K562 (cell line): ENCODE results near the gene EPC2. TPM values are rescaled to one million over a fixed set of nuclear protein-coding genes. Genes with fewer than 3 reads are reported as not detected.

Experiments used
- ATAC-seq: fragments of 200-7000 bp; cut with Tn5 transposase; 3 replicates; pipeline ENCODE4 v1.9.1; 2020; ENCODE audit warnings: moderate library complexity
- BruUV-seq: library from RNA; stranded (reverse); fragments of 400-500 nt; replicated peaks from 2 replicates; lab custom pipeline; 2021; lab: Mats Ljungman, UMichigan
- CTCF ChIA-PET: fragments of 300-600 bp; formaldehyde crosslinking; extraction: SDS; loops from one replicate; lab custom pipeline; 2021; ENCODE audit warnings: low intra/inter-chr PET ratio; lab: Yijun Ruan, JAX
- POLR2A ChIA-PET: fragments of 300-600, 350-650 bp; sonication (Branson Sonifier 250); formaldehyde crosslinking; extraction: SDS; loops from one replicate; lab custom pipeline; 2021; ENCODE audit warnings: antibody characterized with exemption, inconsistent platforms; lab: Yijun Ruan, JAX
- DNase-seq, 4 experiments: peaks; one replicate each; pipeline versions ENCODE4 v3.0.0 to v3.0.0-alpha.2; 2011 to 2018; ENCODE audit warnings: low spot score in 3 of 4, mixed read lengths in 3 of 4; ENCODE audit errors: extremely low read depth in 1 of 4
- FAIRE-seq: peaks from 2 replicates; lab custom pipeline; 2011; peaks lifted over from hg19 to GRCh38; lab: Jason Lieb, UNC
- H2AFZ ChIP-seq: 2 replicates; pipeline ENCODE4 v1.6.0; 2011; ENCODE audit warnings: low read depth, low read length, control low read depth, inconsistent platforms
- H3K27ac ChIP-seq: fragments of 200-600 bp; 3 replicates; pipeline ENCODE4 v1.8.0; 2011; ENCODE audit warnings: low read depth, mild to moderate bottlenecking, control low read depth, inconsistent platforms, low read length, moderate library complexity, mixed read lengths; ENCODE audit errors: extremely low read depth
- H3K27me3 ChIP-seq, 2 experiments: fragments of 300-600 bp in 1 of 2; 2 replicates in 1 of 2; 3 replicates in 1 of 2; pipeline versions ENCODE4 v1.6.0 to v1.8.0; 2011; ENCODE audit warnings: inconsistent platforms in 2 of 2, low read length in 2 of 2, mild to moderate bottlenecking in 1 of 2, mixed read lengths in 1 of 2, moderate library complexity in 1 of 2; ENCODE audit not compliant: control insufficient read depth in 2 of 2, insufficient read depth in 2 of 2
- H3K36me3 ChIP-seq: fragments of 300-600 bp; 3 replicates; pipeline ENCODE4 v1.8.0; 2011; ENCODE audit warnings: mild to moderate bottlenecking, low read length, inconsistent platforms; ENCODE audit not compliant: control insufficient read depth, insufficient read depth
- H3K4me1 ChIP-seq, 2 experiments: fragments of 200-600 bp in 1 of 2; replicated peaks in 1 of 2; 2 replicates in 1 of 2; 3 replicates in 1 of 2; pipeline versions ENCODE4 v1.5.1 to v1.8.0; 2011; ENCODE audit warnings: inconsistent platforms in 2 of 2, low read length in 2 of 2, mild to moderate bottlenecking in 1 of 2, mixed read lengths in 1 of 2, moderate library complexity in 1 of 2; ENCODE audit not compliant: control insufficient read depth in 2 of 2, insufficient read depth in 2 of 2
- H3K4me2 ChIP-seq: 2 replicates; pipeline ENCODE4 v1.6.1; 2011; ENCODE audit warnings: low read length, control low read depth, inconsistent platforms, mixed read lengths; ENCODE audit not compliant: insufficient read depth
- H3K4me3 ChIP-seq: fragments of 200-600 bp; sonication (generic), shearing (Covaris generic); 2 replicates; pipeline ENCODE4 v1.5.1; 2016; ENCODE audit warnings: control low read depth, inconsistent platforms
- H3K79me2 ChIP-seq: fragments of 200-600 bp; 3 replicates; pipeline ENCODE4 v1.8.0; 2011; ENCODE audit warnings: low read length, inconsistent platforms; ENCODE audit not compliant: control insufficient read depth, insufficient read depth
- H3K9ac ChIP-seq, 2 experiments: 2 replicates each; pipeline versions ENCODE4 v1.6.0 to v1.6.1; 2011; ENCODE audit warnings: low read depth in 2 of 2, low read length in 2 of 2, control low read depth in 1 of 2, inconsistent platforms in 1 of 2, mild to moderate bottlenecking in 1 of 2, mixed read lengths in 1 of 2; ENCODE audit not compliant: insufficient read depth in 1 of 2
- H3K9me1 ChIP-seq: one replicate; pipeline ENCODE4 v1.6.0; 2011; ENCODE audit warnings: inconsistent platforms, mild to moderate bottlenecking, low read length, moderate library complexity; ENCODE audit not compliant: control insufficient read depth, insufficient read depth
- H3K9me3 ChIP-seq: replicated peaks from 2 replicates; pipeline ENCODE4 v1.5.1; 2011; ENCODE audit warnings: low read depth, low read length, inconsistent platforms; ENCODE audit not compliant: control insufficient read depth, insufficient read depth
- H4K20me1 ChIP-seq: replicated peaks from 2 replicates; pipeline ENCODE4 v1.6.1; 2011; ENCODE audit warnings: low read length, inconsistent platforms, mixed read lengths; ENCODE audit not compliant: control insufficient read depth, insufficient read depth
- CXXC5 ChIP-seq: fragments of 250-450 bp; sonication (Bioruptor Pico); IDR thresholded peaks from 2 replicates; pipeline ENCODE4 v1.8.0; 2022; ENCODE audit warnings: inconsistent platforms, mild to moderate bottlenecking, moderate library complexity
- GTF2E2 ChIP-seq: fragments of 200-800 bp; sonication (Bioruptor generic); IDR thresholded peaks from 2 replicates; pipeline ENCODE4 v1.6.1; 2016; ENCODE audit warnings: missing genetic modification characterization, missing compliant biosample characterization
- MYBL2 ChIP-seq, 2 experiments: fragments of 450-650 bp in 1 of 2; sonication (generic) in 1 of 2; formaldehyde crosslinking in 1 of 2; IDR thresholded peaks; 2 replicates each; pipeline versions ENCODE4 v1.6.1 to v1.8.1; 2017 to 2022; ENCODE audit warnings: borderline replicate concordance in 1 of 2, inconsistent platforms in 1 of 2, low read depth in 1 of 2, mild to moderate bottlenecking in 1 of 2, missing genetic modification reagents in 1 of 2, moderate library complexity in 1 of 2
- POLR2G ChIP-seq: fragments of 200-400 bp; formaldehyde crosslinking; IDR thresholded peaks from 2 replicates; pipeline ENCODE4 v1.6.1; 2017; ENCODE audit warnings: low read depth, mild to moderate bottlenecking, antibody characterized with exemption, low read length, moderate library complexity
- PTTG1 ChIP-seq: fragments of 450-650 bp; IDR thresholded peaks from 2 replicates; pipeline ENCODE4 v1.6.1; 2016; ENCODE audit warnings: low read depth, mild to moderate bottlenecking, missing genetic modification characterization, missing compliant biosample characterization
- ZNF609 ChIP-seq: sonication (generic); formaldehyde crosslinking; IDR thresholded peaks from 2 replicates; pipeline ENCODE4 v1.8.1; 2023; ENCODE audit warnings: missing genetic modification reagents, mild to moderate bottlenecking, borderline replicate concordance
- ZNF707 ChIP-seq: fragments of 250-450 bp; sonication (Bioruptor Pico); conservative IDR thresholded peaks from 2 replicates; pipeline ENCODE4 v1.8.0; 2022; ENCODE audit warnings: inconsistent platforms, mild to moderate bottlenecking, moderate library complexity
- WGBS: fragments of 100-300 bp; shearing (Covaris generic); methylation state at CpG from one replicate; pipeline ENCODE4 v1.1.6; 2016; ENCODE audit warnings: low coverage, mixed read lengths; ENCODE audit not compliant: insufficient coverage; ENCODE audit errors: missing lambda C conversion rate; 5-methylcytosine and 5-hydroxymethylcytosine counted together
- in situ Hi-C: fragments of 300-500 bp; cut with MboI; formaldehyde crosslinking; loops from 4 replicates; pipeline ENCODE4 v1.15.0; 2018; ENCODE audit warnings: inconsistent platforms, mixed read lengths
- intact Hi-C: fragments of 100-400 bp; cut with micrococcal nuclease; formaldehyde crosslinking; loops from 2 replicates; pipeline ENCODE4 v1.14.2; 2022
- polyA plus RNA-seq, 8 experiments: library from polyadenylated mRNA; depleted of rRNA in 4 of 8; stranded (reverse) in 5 of 8; unstranded in 3 of 8; fragments of >200 nt; fragmentation: Nextera tagmentation in 2 of 8; fragmentation: Illumina TruSeq in 1 of 8; extraction: Ambion mirVana in 2 of 8; extraction: Trizol in 1 of 8; gene quantifications; 2 replicates each; pipeline versions ENCODE4 v1.2.1 to v1.2.3, GENCODE V29; 2011 to 2014; ENCODE audit warnings: inconsistent platforms in 1 of 8, missing spikeins in 1 of 8
- total RNA-seq, 7 experiments: library from RNA; depleted of rRNA in 6 of 7; stranded (reverse); fragments of >200 nt in 6 of 7; fragmentation: Illumina TruSeq in 2 of 7; extraction: Trizol in 2 of 7; gene quantifications; 2 replicates each; pipeline versions ENCODE4 v1.2.1 to v1.2.3, GENCODE V29; 2011 to 2021; ENCODE audit warnings: low replicate concordance in 1 of 7
- TF ChIP-seq, protein P1 (sequence below): fragments of 150-350 bp; conservative IDR thresholded peaks from 2 replicates; pipeline ENCODE4 v1.6.1; 2014; ENCODE audit warnings: low read length

EPC2 gene
- total and polyA plus RNA-seq, 9 of the 15 experiments (the other 6 are each of a cell fraction or from before 2014, with no cell fraction given): 7.0 to 35.8 (median 29.1) TPM

GRCh38 chr2:148721991-148722777 is 77.6 kb downstream of the EPC2 start:
- ATAC-seq: no peak
- whole genome bisulfite sequencing: 82% methylated on average over 5 of the region's 5 CpGs
- Histone ChIP-seq H3K27me3 (no peaks in the 10 kb centered on the region), H3K79me2 (peaks cover 88% of the 10 kb centered on the region), H2AFZ (no peak overlapping the region), H3K4me2 (no peak overlapping the region), H3K9me1 (no peaks in the 10 kb centered on the region), H3K4me3 (no peak overlapping the region), H3K4me1 (peaks cover 16 to 17% of the 10 kb centered on the region in 2 experiments; a peak in 4 of 5 replicates), H3K27ac (no peak overlapping the region), H4K20me1 (peaks cover 14% of the 10 kb centered on the region), H3K36me3 (no peaks in the 10 kb centered on the region; the same call in 2 of the 3 replicates), H3K9me3 (no peaks in the 10 kb centered on the region), H3K9ac (no peak overlapping the region)
- CTCF ChIA-PET: no interaction called here
- BruUV-seq: no TSS peak
- intact Hi-C loops: no loop called here
- DNase-seq: no peak
- POLR2A ChIA-PET: interaction anchor here (1.0 to 1.2 kb wide), 2 partner anchors 9 to 29 kb away, joined by 3 to 6 read pairs; no protein-coding TSS in a partner anchor
- in situ Hi-C loops: no loop called here
- FAIRE-seq: no peak
- TF ChIP-seq ZNF609 (CRISPR knock-in tag) (no peak), MYBL2 (IDR thresholded peaks at IDR 0.05; ENCODE audit: low read depth) (no peak), MYBL2 (CRISPR knock-in tag; IDR thresholded peaks at IDR 0.05; ENCODE audit: borderline replicate concordance) (no peak), CXXC5 (no peak), ZNF707 (CRISPR knock-in tag) (no peak), PTTG1 (tag) (no peak), GTF2E2 (no peak), POLR2G (no peak)
- TF ChIP-seq, protein P1, sequence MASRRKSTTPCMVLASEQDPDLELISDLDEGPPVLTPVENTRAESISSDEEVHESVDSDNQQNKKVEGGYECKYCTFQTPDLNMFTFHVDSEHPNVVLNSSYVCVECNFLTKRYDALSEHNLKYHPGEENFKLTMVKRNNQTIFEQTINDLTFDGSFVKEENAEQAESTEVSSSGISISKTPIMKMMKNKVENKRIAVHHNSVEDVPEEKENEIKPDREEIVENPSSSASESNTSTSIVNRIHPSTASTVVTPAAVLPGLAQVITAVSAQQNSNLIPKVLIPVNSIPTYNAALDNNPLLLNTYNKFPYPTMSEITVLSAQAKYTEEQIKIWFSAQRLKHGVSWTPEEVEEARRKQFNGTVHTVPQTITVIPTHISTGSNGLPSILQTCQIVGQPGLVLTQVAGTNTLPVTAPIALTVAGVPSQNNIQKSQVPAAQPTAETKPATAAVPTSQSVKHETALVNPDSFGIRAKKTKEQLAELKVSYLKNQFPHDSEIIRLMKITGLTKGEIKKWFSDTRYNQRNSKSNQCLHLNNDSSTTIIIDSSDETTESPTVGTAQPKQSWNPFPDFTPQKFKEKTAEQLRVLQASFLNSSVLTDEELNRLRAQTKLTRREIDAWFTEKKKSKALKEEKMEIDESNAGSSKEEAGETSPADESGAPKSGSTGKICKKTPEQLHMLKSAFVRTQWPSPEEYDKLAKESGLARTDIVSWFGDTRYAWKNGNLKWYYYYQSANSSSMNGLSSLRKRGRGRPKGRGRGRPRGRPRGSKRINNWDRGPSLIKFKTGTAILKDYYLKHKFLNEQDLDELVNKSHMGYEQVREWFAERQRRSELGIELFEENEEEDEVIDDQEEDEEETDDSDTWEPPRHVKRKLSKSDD: no peak
